Neuronal stem cell (in vitro differentiated cells): ENCODE results near the gene TMEM59L.
"Not testable (repeated sequence)": the region's sequence is repeated elsewhere in the genome, so short reads cannot be mapped to it uniquely, and the experiment has no call there.

ENCODE experiments used
- DNase-seq: peaks from one replicate; pipeline ENCODE4 v3.0.0-alpha.2; 2013; ENCODE audit warnings: low spot score
- H2AFZ ChIP-seq: one replicate; pipeline ENCODE4 v1.6.1; 2013; ENCODE audit warnings: mild to moderate bottlenecking, low read length, inconsistent platforms
- H2AK5ac ChIP-seq: 2 replicates; pipeline ENCODE4 v1.6.1; 2013; ENCODE audit warnings: low read depth, mild to moderate bottlenecking, inconsistent platforms, low read length, moderate library complexity, mixed read lengths
- H2BK120ac ChIP-seq: 2 replicates; pipeline ENCODE4 v1.6.1; 2013; ENCODE audit warnings: low read depth, mild to moderate bottlenecking, inconsistent platforms, low read length, moderate library complexity, mixed read lengths
- H2BK12ac ChIP-seq: one replicate; pipeline ENCODE4 v1.6.1; 2013; ENCODE audit warnings: low read length, inconsistent platforms
- H2BK15ac ChIP-seq: 2 replicates; pipeline ENCODE4 v1.6.1; 2013; ENCODE audit warnings: mild to moderate bottlenecking, low read length, inconsistent platforms, mixed read lengths
- H2BK5ac ChIP-seq: one replicate; pipeline ENCODE4 v1.6.1; 2013; ENCODE audit warnings: inconsistent platforms, mild to moderate bottlenecking, low read length, moderate library complexity
- H3K14ac ChIP-seq: one replicate; pipeline ENCODE4 v1.6.1; 2013; ENCODE audit warnings: low read length, inconsistent platforms
- H3K18ac ChIP-seq: 2 replicates; pipeline ENCODE4 v1.6.1; 2013; ENCODE audit warnings: low read length, inconsistent platforms
- H3K23ac ChIP-seq: 2 replicates; pipeline ENCODE4 v1.6.1; 2013; ENCODE audit warnings: low read depth, mild to moderate bottlenecking, mixed read lengths, low read length, inconsistent platforms; ENCODE audit not compliant: poor library complexity
- H3K27ac ChIP-seq: replicated peaks from 3 replicates; pipeline ENCODE4 v1.5.1; 2013; ENCODE audit warnings: low read length, inconsistent platforms
- H3K27me3 ChIP-seq, 3 experiments: 2 replicates each; pipeline ENCODE4 v1.6.1; 2013; ENCODE audit warnings: low read length in 3 of 3, mild to moderate bottlenecking in 2 of 3, inconsistent platforms in 1 of 3, low read depth in 1 of 3, mixed read lengths in 1 of 3, moderate library complexity in 1 of 3; ENCODE audit not compliant: control insufficient read depth in 3 of 3, insufficient read depth in 3 of 3
- H3K36me3 ChIP-seq, 2 donors: replicated peaks in 1 of 2; 2 replicates each; pipeline ENCODE4 v1.6.1; 2013; ENCODE audit warnings: low read length in 2 of 2; ENCODE audit not compliant: control insufficient read depth in 2 of 2, insufficient read depth in 2 of 2
- H3K4ac ChIP-seq: 2 replicates; pipeline ENCODE4 v1.6.1; 2013; ENCODE audit warnings: inconsistent platforms, mild to moderate bottlenecking, low read length, moderate library complexity
- H3K4me1 ChIP-seq, 2 donors: 1 replicate in 1 of 2; 2 replicates in 1 of 2; pipeline ENCODE4 v1.6.1; 2013; ENCODE audit warnings: low read length in 2 of 2, low read depth in 1 of 2; ENCODE audit not compliant: control insufficient read depth in 2 of 2, insufficient read depth in 1 of 2
- H3K4me2 ChIP-seq: one replicate; pipeline ENCODE4 v1.6.1; 2013; ENCODE audit warnings: mild to moderate bottlenecking, low read length, inconsistent platforms; ENCODE audit not compliant: insufficient read depth, poor library complexity, severe bottlenecking
- H3K4me3 ChIP-seq, 2 donors: 2 replicates each; pipeline ENCODE4 v1.5.1; 2013; ENCODE audit warnings: low read length in 2 of 2, mild to moderate bottlenecking in 2 of 2, inconsistent platforms in 1 of 2, moderate library complexity in 1 of 2
- H3K79me1 ChIP-seq: one replicate; pipeline ENCODE4 v1.6.1; 2013; ENCODE audit warnings: low read depth, mild to moderate bottlenecking, inconsistent platforms, low read length, moderate library complexity
- H3K9ac ChIP-seq: one replicate; pipeline ENCODE4 v1.6.1; 2013; ENCODE audit warnings: mild to moderate bottlenecking, low read depth, low read length, inconsistent platforms; ENCODE audit not compliant: poor library complexity
- H3K9me3 ChIP-seq, 2 donors: replicated peaks in 1 of 2; 2 replicates each; pipeline versions ENCODE3 to v1.6.1; 2013; ENCODE audit warnings: low read length in 2 of 2, mild to moderate bottlenecking in 2 of 2, inconsistent platforms in 1 of 2, low read depth in 1 of 2, mixed read lengths in 1 of 2, moderate library complexity in 1 of 2; ENCODE audit not compliant: control insufficient read depth in 2 of 2, insufficient read depth in 1 of 2
- H4K8ac ChIP-seq: one replicate; pipeline ENCODE4 v1.6.1; 2013; ENCODE audit warnings: low read depth, mild to moderate bottlenecking, inconsistent platforms, low read length, moderate library complexity
- H4K91ac ChIP-seq: one replicate; pipeline ENCODE4 v1.6.1; 2013; ENCODE audit warnings: low read length, low read depth, mild to moderate bottlenecking, inconsistent platforms; ENCODE audit not compliant: poor library complexity
- WGBS, 2 donors: extraction: QIAGEN DNeasy Blood & Tissue Kit; methylation state at CpG; one replicate each; pipeline ENCODE4 v1.1.7; 2013; ENCODE audit warnings: missing lambda C conversion rate in 2 of 2, mixed read lengths in 1 of 2; ENCODE audit not compliant: insufficient read length in 2 of 2, insufficient replicate concordance in 1 of 2; ENCODE audit errors: extremely low coverage in 2 of 2; 5-methylcytosine and 5-hydroxymethylcytosine counted together

Gene TMEM59L

GRCh38 chr19:18591735-18592385 is 20.8 kb upstream of the TMEM59L start:
- H3K23ac ChIP-seq: peak overlapping the region; percentile 50
- no peak overlapping the region for H4K91ac ChIP-seq
- no peak overlapping the region for H3K4me3 ChIP-seq
- peaks cover 4% of the 10 kb centered on the region for H3K79me1 ChIP-seq
- H3K27ac ChIP-seq: no peak overlapping the region
- no peak overlapping the region for H3K14ac ChIP-seq
- DNase-seq: no peak
- no peak overlapping the region for H3K4me2 ChIP-seq
- H3K18ac ChIP-seq: no peak overlapping the region
- no peak overlapping the region for H2BK15ac ChIP-seq
- peaks cover 13 to 16% of the 10 kb centered on the region in 2 donors for H3K4me1 ChIP-seq
- H3K9ac ChIP-seq: no peak overlapping the region
- no peak overlapping the region for H2BK5ac ChIP-seq
- peaks cover 3 to 13% of the 10 kb centered on the region in 2 donors for H3K36me3 ChIP-seq
- H4K8ac ChIP-seq: no peak overlapping the region
- peaks cover 0 to 6% (median 0%) of the 10 kb centered on the region in 3 experiments for H3K27me3 ChIP-seq
- H2BK12ac ChIP-seq: no peak overlapping the region
- H2AK5ac ChIP-seq: peak overlapping the region; percentile 89
- H3K9me3 ChIP-seq: no peaks in the 10 kb centered on the region
- H2BK120ac ChIP-seq: no peak overlapping the region
- no peak overlapping the region for H3K4ac ChIP-seq
- WGBS, 2 donors: no CpG with 5 or more reads among the region's 22 CpGs
- no peak overlapping the region for H2AFZ ChIP-seq

DNA sequence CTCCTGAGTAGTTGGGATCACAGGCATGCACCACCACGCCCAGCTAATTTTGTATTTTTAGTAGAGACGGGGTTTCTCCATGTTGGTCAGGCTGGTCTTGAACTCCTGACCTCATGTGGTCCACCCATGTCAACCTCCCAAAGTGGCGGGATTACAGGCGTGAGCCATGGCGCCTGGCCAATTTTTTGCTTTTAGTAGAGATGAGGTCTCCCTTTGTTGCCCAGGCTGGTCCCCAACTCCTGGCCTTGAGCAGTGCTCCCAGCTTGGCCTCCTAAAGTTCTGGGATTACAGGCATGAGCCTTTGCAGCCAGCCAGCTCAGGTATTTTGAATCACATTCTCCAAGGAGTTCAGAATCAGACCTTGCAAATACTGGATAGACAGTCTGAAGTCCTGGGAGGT is 19.9 kb upstream of the TMEM59L start:
- H2BK12ac ChIP-seq, H4K91ac ChIP-seq, H3K27ac ChIP-seq, H2BK120ac ChIP-seq, H3K4ac ChIP-seq, H2BK5ac ChIP-seq, H3K4me3 ChIP-seq, H2AFZ ChIP-seq, H3K18ac ChIP-seq, H4K8ac ChIP-seq, H2AK5ac ChIP-seq, H2BK15ac ChIP-seq, H3K14ac ChIP-seq, H3K4me2 ChIP-seq, H3K9me3 ChIP-seq, DNase-seq, H3K9ac ChIP-seq, H3K23ac ChIP-seq, H3K27me3 ChIP-seq, H3K79me1 ChIP-seq: not testable (repeated sequence)
- H3K36me3 ChIP-seq: peaks cover 3 to 13% of the 10 kb centered on the region in 2 donors
- H3K4me1 ChIP-seq: peaks cover 16% of the 10 kb centered on the region in 2 donors
- no CpG with 5 or more reads among the region's 5 CpGs for WGBS, 2 donors

GRCh38 chr19:18593367-18594095 is 19.1 kb upstream of the TMEM59L start:
- Histone ChIP-seq H2AK5ac (peak overlapping the region; percentile 89), H2BK12ac (peak overlapping the region; percentile 50), H4K91ac (no peak overlapping the region), H3K4ac (peak overlapping the region; percentile 68), H3K4me1 (peaks cover 16 to 17% of the 10 kb centered on the region in 2 donors), H3K79me1 (peaks cover 4% of the 10 kb centered on the region), H3K4me2 (peak overlapping the region; percentile 94), H3K14ac (no peak overlapping the region), H2BK15ac (peak overlapping the region; percentile 58), H3K9ac (peak overlapping the region; percentile 93), H2BK5ac (no peak overlapping the region), H3K23ac (peak overlapping the region; percentile 92), H3K4me3 (peak overlapping the region in 1 of 2 donors; percentile 72), H3K9me3 (no peaks in the 10 kb centered on the region), H3K27ac (no peak overlapping the region), H2BK120ac (no peak overlapping the region), H2AFZ (peak overlapping the region; percentile 90), H3K18ac (peak overlapping the region; percentile 95), H4K8ac (no peak overlapping the region), H3K36me3 (peaks cover 3 to 13% of the 10 kb centered on the region in 2 donors), H3K27me3 (peaks cover 0 to 10% (median 0%) of the 10 kb centered on the region in 3 experiments)
- no peak for DNase-seq
- no CpG with 5 or more reads among the region's 25 CpGs for WGBS, 2 donors
